Activated CD8-positive, alpha-beta T cell treated with anti-CD3 and anti-CD28 coated beads for 36 hours (primary cell): ENCODE measurements around the gene SCAF4. TPM values are rescaled to one million over a fixed set of nuclear protein-coding genes. Genes with fewer than 3 reads are reported as not detected.
"Not testable (repeated sequence)": the region's sequence is repeated elsewhere in the genome, so short reads cannot be mapped to it uniquely, and the experiment has no call there.

ENCODE experiments used
- ATAC-seq: fragments of 200-7000 bp; cut with Tn5 transposase; one replicate; pipeline ENCODE4 v1.10.0; 2021; ENCODE audit warnings: mild to moderate bottlenecking, moderate library complexity
- CTCF ChIA-PET: fragments of 350-600 bp; sonication (Branson Sonifier 250); formaldehyde crosslinking; loops from one replicate; lab custom pipeline; 2021; ENCODE audit warnings: antibody characterized with exemption; lab: Charles Lee
- POLR2A ChIA-PET: fragments of 350-600 bp; sonication (Branson Sonifier 250); formaldehyde crosslinking; loops from one replicate; lab custom pipeline; 2021; ENCODE audit warnings: antibody characterized with exemption; lab: Charles Lee
- DNase-seq: peaks from one replicate; pipeline ENCODE4 v3.0.0-alpha.2; 2020
- H3K27ac Mint-ChIP-seq: one replicate; pipeline ENCODE4 v1.8.0; 2021; ENCODE audit warnings: mild to moderate bottlenecking, mixed read lengths
- H3K27me3 Mint-ChIP-seq: one replicate; pipeline ENCODE4 v1.8.0; 2021; ENCODE audit warnings: mixed read lengths
- H3K36me3 Mint-ChIP-seq: one replicate; pipeline ENCODE4 v1.8.0; 2021; ENCODE audit warnings: low read depth, mixed read lengths
- H3K4me1 Mint-ChIP-seq: one replicate; pipeline ENCODE4 v1.8.0; 2021; ENCODE audit warnings: low read depth, mixed read lengths
- H3K4me3 Mint-ChIP-seq: one replicate; pipeline ENCODE4 v1.8.0; 2021; ENCODE audit warnings: mild to moderate bottlenecking, moderate library complexity, mixed read lengths
- H3K9me3 Mint-ChIP-seq: one replicate; pipeline ENCODE4 v1.8.0; 2021; ENCODE audit warnings: mixed read lengths
- intact Hi-C: fragments of 100-400 bp; cut with micrococcal nuclease; formaldehyde crosslinking; loops from one replicate; pipeline ENCODE4 v1.10.0; 2022
- total RNA-seq, 2 experiments: library from RNA; stranded (reverse); gene quantifications; one replicate each; pipeline ENCODE4 v1.2.3, GENCODE V29; 2021
- TF ChIP-seq, protein P1 (sequence below): fragments of 200-600 bp; IDR thresholded peaks from one replicate; pipeline ENCODE4 v1.8.0; 2022; ENCODE audit warnings: antibody characterized with exemption, mild to moderate bottlenecking

Gene SCAF4
- total RNA-seq, 2 experiments from 2014 or later = 48.6 to 49.3 TPM

DNA sequence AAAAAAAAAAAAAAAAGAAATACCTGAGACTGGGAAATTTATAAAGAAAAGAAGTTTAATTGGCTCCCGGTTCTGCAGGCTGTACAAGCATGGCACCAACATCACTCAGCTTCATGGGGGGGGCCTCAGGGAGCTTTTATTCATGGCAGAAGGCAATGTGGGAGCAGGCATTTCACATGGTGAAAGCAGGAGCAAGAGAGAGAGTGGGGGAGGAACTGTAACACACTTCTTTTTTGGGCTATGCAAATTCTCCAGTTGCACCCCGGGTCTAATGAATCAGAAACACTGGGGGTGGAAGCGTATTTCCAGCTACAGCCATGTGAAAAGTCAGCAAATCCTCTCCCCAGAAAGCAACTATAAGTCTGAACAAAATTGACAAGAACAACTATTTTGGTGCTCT, 84.3 kb downstream of the SCAF4 start:
- no peak for DNase-seq
- Mint-ChIP-seq H3K27me3 (no peaks in the 10 kb centered on the region), H3K4me1 (no peaks in the 10 kb centered on the region), H3K36me3 (no peaks in the 10 kb centered on the region), H3K4me3 (no peak overlapping the region), H3K9me3 (no peaks in the 10 kb centered on the region), H3K27ac (no peak overlapping the region)
- CTCF ChIA-PET = interaction anchor here (0.7 to 1.7 kb wide), 2 partner anchors 28 to 338 kb away, joined by 3 read pairs; no protein-coding TSS in a partner anchor
- no peak for ATAC-seq
- POLR2A ChIA-PET = interaction anchor here (0.6 kb wide), 1 partner anchor 13 kb away, joined by 3 read pairs; no protein-coding TSS in a partner anchor
- intact Hi-C loops = no loop called here
- TF ChIP-seq, protein P1, sequence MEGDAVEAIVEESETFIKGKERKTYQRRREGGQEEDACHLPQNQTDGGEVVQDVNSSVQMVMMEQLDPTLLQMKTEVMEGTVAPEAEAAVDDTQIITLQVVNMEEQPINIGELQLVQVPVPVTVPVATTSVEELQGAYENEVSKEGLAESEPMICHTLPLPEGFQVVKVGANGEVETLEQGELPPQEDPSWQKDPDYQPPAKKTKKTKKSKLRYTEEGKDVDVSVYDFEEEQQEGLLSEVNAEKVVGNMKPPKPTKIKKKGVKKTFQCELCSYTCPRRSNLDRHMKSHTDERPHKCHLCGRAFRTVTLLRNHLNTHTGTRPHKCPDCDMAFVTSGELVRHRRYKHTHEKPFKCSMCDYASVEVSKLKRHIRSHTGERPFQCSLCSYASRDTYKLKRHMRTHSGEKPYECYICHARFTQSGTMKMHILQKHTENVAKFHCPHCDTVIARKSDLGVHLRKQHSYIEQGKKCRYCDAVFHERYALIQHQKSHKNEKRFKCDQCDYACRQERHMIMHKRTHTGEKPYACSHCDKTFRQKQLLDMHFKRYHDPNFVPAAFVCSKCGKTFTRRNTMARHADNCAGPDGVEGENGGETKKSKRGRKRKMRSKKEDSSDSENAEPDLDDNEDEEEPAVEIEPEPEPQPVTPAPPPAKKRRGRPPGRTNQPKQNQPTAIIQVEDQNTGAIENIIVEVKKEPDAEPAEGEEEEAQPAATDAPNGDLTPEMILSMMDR = no peak

DNA sequence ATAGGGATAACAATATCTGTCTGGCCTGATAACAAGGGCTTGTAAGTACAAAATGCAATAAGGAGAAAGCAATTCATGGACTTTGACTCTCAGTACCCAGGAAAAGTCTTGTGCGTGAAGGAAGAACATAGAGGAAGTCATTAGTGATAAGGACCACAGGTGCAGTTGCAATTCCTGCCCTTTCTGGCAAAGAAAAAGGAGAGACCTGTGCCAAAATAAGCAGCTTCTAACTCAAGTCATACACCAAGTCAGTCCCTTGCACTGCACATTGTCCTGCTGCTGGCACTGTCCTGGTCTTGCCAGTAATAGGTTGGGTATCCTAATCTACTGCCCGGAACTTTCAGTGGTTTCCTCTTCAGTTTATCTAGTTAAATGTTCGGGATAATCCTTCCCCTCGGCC, 87.3 kb downstream of the SCAF4 start:
- DNase-seq (no peak), ATAC-seq (no peak)
- no peak overlapping the region for H3K4me3 Mint-ChIP-seq
- H3K27ac Mint-ChIP-seq = no peak overlapping the region
- H3K36me3 Mint-ChIP-seq = no peaks in the 10 kb centered on the region
- no peaks in the 10 kb centered on the region for H3K9me3 Mint-ChIP-seq
- no peaks in the 10 kb centered on the region for H3K4me1 Mint-ChIP-seq
- intact Hi-C loops = no loop called here
- CTCF ChIA-PET = interaction anchor here (0.6 kb wide), 1 partner anchor 532 kb away, joined by 5 read pairs; no protein-coding TSS in a partner anchor
- POLR2A ChIA-PET = no interaction called here
- TF ChIP-seq, protein P1 = no peak
- no peaks in the 10 kb centered on the region for H3K27me3 Mint-ChIP-seq

- H3K9me3 Mint-ChIP-seq = peaks cover 6% of the 10 kb centered on the region
- ChIA-PET POLR2A (no interaction called here), CTCF (no interaction called here)
- no peak overlapping the region for H3K27ac Mint-ChIP-seq
- H3K4me1 Mint-ChIP-seq = no peaks in the 10 kb centered on the region
- no peaks in the 10 kb centered on the region for H3K27me3 Mint-ChIP-seq
- DNase-seq (no peak), ATAC-seq (no peak)
- TF ChIP-seq, protein P1 = no peak
- intact Hi-C loops = no loop called here
- no peak overlapping the region for H3K4me3 Mint-ChIP-seq
- peaks cover 2% of the 10 kb centered on the region for H3K36me3 Mint-ChIP-seq
Measured at GRCh38 chr21:31641416-31641922, 90.4 kb downstream of the SCAF4 start.

DNA sequence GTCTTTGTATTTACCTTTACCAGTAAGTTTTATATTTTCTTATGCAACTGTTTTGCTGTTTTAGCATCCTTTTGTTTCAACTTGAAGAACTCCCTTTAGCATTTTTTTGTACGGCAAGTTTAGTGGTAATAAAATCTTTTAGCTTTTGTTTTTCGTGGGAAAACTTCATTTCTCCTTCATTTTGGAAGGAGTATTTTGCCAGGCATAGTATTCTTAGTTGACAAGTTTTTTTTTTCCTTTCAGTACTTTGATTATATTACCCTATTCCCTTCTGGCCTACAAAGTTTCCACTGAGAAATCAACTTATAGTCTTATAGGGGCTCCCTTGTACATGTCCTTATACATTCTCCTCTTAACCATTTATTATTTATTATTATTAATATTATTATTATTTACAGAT, 95.0 kb downstream of the SCAF4 start:
- H3K27ac Mint-ChIP-seq = no peak overlapping the region
- TF ChIP-seq, protein P1 = no peak
- no peaks in the 10 kb centered on the region for H3K27me3 Mint-ChIP-seq
- no peak overlapping the region for H3K4me3 Mint-ChIP-seq
- DNase-seq (no peak), ATAC-seq (no peak)
- peaks cover 8% of the 10 kb centered on the region for H3K9me3 Mint-ChIP-seq
- no peaks in the 10 kb centered on the region for H3K4me1 Mint-ChIP-seq
- POLR2A ChIA-PET = interaction anchor here (0.6 to 0.7 kb wide), 2 partner anchors 20 to 323 kb away, joined by 3 read pairs; no protein-coding TSS in a partner anchor
- CTCF ChIA-PET = interaction anchor here (1.1 kb wide), 1 partner anchor 14 kb away, joined by 3 read pairs; no protein-coding TSS in a partner anchor
- H3K36me3 Mint-ChIP-seq = peaks cover 2% of the 10 kb centered on the region
- intact Hi-C loops = no loop called here

GRCh38 chr21:31634993-31635392, 96.9 kb downstream of the SCAF4 start:
- DNase-seq (no peak), ATAC-seq (no peak)
- Mint-ChIP-seq H3K9me3 (peaks cover 9% of the 10 kb centered on the region), H3K27me3 (no peaks in the 10 kb centered on the region), H3K4me3 (no peak overlapping the region), H3K27ac (no peak overlapping the region), H3K4me1 (no peaks in the 10 kb centered on the region), H3K36me3 (peaks cover 2% of the 10 kb centered on the region)
- CTCF ChIA-PET = interaction anchor here (1.2 kb wide), 1 partner anchor 11 kb away, joined by 3 read pairs; no protein-coding TSS in a partner anchor
- POLR2A ChIA-PET = no interaction called here
- TF ChIP-seq, protein P1 = no peak
- intact Hi-C loops = no loop called here

DNA sequence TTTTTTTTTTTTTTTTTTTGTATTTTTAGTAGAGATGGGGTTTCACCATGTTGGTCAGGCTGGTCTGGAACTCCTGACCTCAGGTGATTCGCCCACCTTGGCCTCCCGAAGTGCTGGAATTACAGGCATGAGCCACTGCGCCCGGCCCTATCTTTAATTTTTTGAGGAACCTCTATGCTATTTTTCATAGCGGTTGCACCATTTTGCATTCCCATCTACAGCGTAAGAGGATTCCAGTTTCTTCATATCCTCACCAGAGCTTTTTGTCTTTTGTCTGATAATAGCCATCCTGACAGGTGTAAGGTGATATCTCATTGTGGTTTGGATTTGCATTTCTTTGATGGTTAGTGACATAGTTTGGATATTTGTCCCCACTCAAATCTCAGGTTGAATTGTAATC, 100.0 kb downstream of the SCAF4 start:
- DNase-seq, H3K9me3 Mint-ChIP-seq, POLR2A ChIA-PET, H3K27ac Mint-ChIP-seq, H3K36me3 Mint-ChIP-seq, CTCF ChIA-PET, ATAC-seq, H3K27me3 Mint-ChIP-seq, H3K4me1 Mint-ChIP-seq, intact Hi-C loops, H3K4me3 Mint-ChIP-seq: not testable (repeated sequence)
